Natural killer cell (primary cell): ENCODE measurements around the gene AFAP1. TPM values are rescaled to one million over a fixed set of nuclear protein-coding genes. Genes with fewer than 3 reads are reported as not detected.

ENCODE experiments used
- ATAC-seq, 3 donors: fragments of 150-1000 bp in 2 of 3; fragments of 200-7000 bp in 1 of 3; cut with Tn5 transposase; 1 replicate in 1 of 3; 2 replicates in 2 of 3; pipeline ENCODE4 v1.10.0; 2021; ENCODE audit warnings: mild to moderate bottlenecking in 2 of 3, moderate library complexity in 2 of 3
- DNase-seq, 2 donors: peaks; one replicate each; pipeline versions ENCODE4 v3.0.0 to v3.0.0-alpha.2; 2013 to 2021; ENCODE audit warnings: mixed read lengths in 1 of 2
- H3K27ac ChIP-seq: one replicate; pipeline ENCODE4 v1.5.1; 2013; ENCODE audit warnings: mild to moderate bottlenecking, low read length
- H3K27me3 ChIP-seq: one replicate; pipeline ENCODE4 v1.6.1; 2013; ENCODE audit warnings: low read length; ENCODE audit not compliant: control insufficient read depth, insufficient read depth
- H3K36me3 ChIP-seq: one replicate; pipeline ENCODE4 v1.6.1; 2013; ENCODE audit warnings: low read length; ENCODE audit not compliant: control insufficient read depth, insufficient read depth
- H3K4me1 ChIP-seq: one replicate; pipeline ENCODE4 v1.6.1; 2013; ENCODE audit warnings: low read length; ENCODE audit not compliant: control insufficient read depth, insufficient read depth
- H3K4me3 ChIP-seq: one replicate; pipeline ENCODE4 v1.5.1; 2013; ENCODE audit warnings: low read length
- H3K9me3 ChIP-seq: one replicate; pipeline ENCODE4 v1.6.1; 2013; ENCODE audit warnings: low read length; ENCODE audit not compliant: control insufficient read depth, insufficient read depth
- H3K27ac Mint-ChIP-seq, 2 donors: one replicate each; pipeline ENCODE4 v1.8.0; 2022; ENCODE audit warnings: mild to moderate bottlenecking in 2 of 2, mixed read lengths in 2 of 2, moderate library complexity in 1 of 2
- H3K27me3 Mint-ChIP-seq, 2 donors: one replicate each; pipeline ENCODE4 v1.8.0; 2022; ENCODE audit warnings: low read depth in 2 of 2, mixed read lengths in 2 of 2
- H3K36me3 Mint-ChIP-seq: one replicate; pipeline ENCODE4 v1.8.0; 2022; ENCODE audit warnings: mixed read lengths
- H3K4me1 Mint-ChIP-seq, 2 donors: one replicate each; pipeline ENCODE4 v1.8.0; 2022; ENCODE audit warnings: mixed read lengths in 2 of 2
- H3K4me3 Mint-ChIP-seq: one replicate; pipeline ENCODE4 v1.8.0; 2022; ENCODE audit warnings: mild to moderate bottlenecking, moderate library complexity, mixed read lengths
- H3K9me3 Mint-ChIP-seq, 2 donors: one replicate each; pipeline ENCODE4 v1.8.0; 2022; ENCODE audit warnings: mixed read lengths in 2 of 2
- WGBS: methylation state at CpG from one replicate; pipeline ENCODE4 v1.1.7; 2013; ENCODE audit warnings: missing lambda C conversion rate; ENCODE audit not compliant: insufficient coverage; 5-methylcytosine and 5-hydroxymethylcytosine counted together
- intact Hi-C: fragments of 100-400 bp; cut with micrococcal nuclease; formaldehyde crosslinking; loops from one replicate; pipeline ENCODE4 v1.14.2; 2022
- total RNA-seq, 4 donors: library from RNA; stranded (reverse); fragments of 120-200 nt in 1 of 4; gene quantifications; one replicate each; pipeline versions ENCODE4 v1.2.3 to v1.2.4, GENCODE V29; 2013 to 2022
- TF ChIP-seq, protein P1 (sequence below): fragments of 200-600 bp; IDR thresholded peaks from one replicate; pipeline ENCODE4 v1.8.0; 2022; ENCODE audit warnings: antibody characterized with exemption

AFAP1 gene
- total RNA-seq, 3 donors from 2014 or later (not counting 1 experiment from before 2014, with no cell fraction given) = 4.9 to 12.5 (median 9.5) TPM

DNA sequence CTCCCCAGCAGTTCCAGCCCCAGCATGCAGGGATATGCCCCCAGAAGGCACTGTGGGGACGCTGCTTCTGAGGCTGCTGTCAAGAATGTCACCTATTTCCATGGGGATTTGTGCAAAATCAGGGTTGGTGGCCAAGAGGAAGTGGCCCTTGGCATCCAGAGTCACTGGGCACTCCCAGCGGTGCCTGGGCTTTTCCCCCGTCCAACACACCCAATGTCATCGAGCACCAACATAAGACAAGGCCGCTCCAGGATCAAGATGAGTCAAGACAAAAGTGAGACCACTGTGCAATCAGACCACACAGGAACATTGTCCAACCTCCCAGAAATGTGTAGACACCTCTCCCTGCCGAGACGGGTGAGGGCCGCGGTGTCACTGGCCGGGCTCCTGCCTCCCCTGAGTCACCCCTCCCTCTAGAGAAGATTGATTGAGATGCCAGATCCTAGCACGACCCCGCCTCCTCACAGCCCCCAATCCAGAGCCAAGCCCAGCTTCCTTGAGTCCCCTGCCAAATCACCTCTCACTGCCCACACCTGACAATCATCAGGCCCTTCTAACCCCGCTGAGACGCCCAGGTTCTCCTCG lies 194.3 kb downstream of the AFAP1 start:
- no peak for ATAC-seq
- peaks cover 0 to 9% of the 10 kb centered on the region in 2 donors for H3K27me3 Mint-ChIP-seq
- no peak overlapping the region for H3K27ac Mint-ChIP-seq
- H3K27ac ChIP-seq = no peak overlapping the region
- H3K4me3 ChIP-seq = no peak overlapping the region
- no peaks in the 10 kb centered on the region for H3K27me3 ChIP-seq
- H3K4me1 ChIP-seq = no peaks in the 10 kb centered on the region
- H3K36me3 Mint-ChIP-seq = no peaks in the 10 kb centered on the region
- no peaks in the 10 kb centered on the region for H3K9me3 ChIP-seq
- H3K4me1 Mint-ChIP-seq = no peaks in the 10 kb centered on the region
- no peaks in the 10 kb centered on the region for H3K36me3 ChIP-seq
- intact Hi-C loops = no loop called here
- no peak for DNase-seq
- TF ChIP-seq, protein P1, sequence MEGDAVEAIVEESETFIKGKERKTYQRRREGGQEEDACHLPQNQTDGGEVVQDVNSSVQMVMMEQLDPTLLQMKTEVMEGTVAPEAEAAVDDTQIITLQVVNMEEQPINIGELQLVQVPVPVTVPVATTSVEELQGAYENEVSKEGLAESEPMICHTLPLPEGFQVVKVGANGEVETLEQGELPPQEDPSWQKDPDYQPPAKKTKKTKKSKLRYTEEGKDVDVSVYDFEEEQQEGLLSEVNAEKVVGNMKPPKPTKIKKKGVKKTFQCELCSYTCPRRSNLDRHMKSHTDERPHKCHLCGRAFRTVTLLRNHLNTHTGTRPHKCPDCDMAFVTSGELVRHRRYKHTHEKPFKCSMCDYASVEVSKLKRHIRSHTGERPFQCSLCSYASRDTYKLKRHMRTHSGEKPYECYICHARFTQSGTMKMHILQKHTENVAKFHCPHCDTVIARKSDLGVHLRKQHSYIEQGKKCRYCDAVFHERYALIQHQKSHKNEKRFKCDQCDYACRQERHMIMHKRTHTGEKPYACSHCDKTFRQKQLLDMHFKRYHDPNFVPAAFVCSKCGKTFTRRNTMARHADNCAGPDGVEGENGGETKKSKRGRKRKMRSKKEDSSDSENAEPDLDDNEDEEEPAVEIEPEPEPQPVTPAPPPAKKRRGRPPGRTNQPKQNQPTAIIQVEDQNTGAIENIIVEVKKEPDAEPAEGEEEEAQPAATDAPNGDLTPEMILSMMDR = no peak
- no peaks in the 10 kb centered on the region for H3K9me3 Mint-ChIP-seq
- no peak overlapping the region for H3K4me3 Mint-ChIP-seq
- 82% methylated on average over 15 of the region's 15 CpGs for WGBS

DNA sequence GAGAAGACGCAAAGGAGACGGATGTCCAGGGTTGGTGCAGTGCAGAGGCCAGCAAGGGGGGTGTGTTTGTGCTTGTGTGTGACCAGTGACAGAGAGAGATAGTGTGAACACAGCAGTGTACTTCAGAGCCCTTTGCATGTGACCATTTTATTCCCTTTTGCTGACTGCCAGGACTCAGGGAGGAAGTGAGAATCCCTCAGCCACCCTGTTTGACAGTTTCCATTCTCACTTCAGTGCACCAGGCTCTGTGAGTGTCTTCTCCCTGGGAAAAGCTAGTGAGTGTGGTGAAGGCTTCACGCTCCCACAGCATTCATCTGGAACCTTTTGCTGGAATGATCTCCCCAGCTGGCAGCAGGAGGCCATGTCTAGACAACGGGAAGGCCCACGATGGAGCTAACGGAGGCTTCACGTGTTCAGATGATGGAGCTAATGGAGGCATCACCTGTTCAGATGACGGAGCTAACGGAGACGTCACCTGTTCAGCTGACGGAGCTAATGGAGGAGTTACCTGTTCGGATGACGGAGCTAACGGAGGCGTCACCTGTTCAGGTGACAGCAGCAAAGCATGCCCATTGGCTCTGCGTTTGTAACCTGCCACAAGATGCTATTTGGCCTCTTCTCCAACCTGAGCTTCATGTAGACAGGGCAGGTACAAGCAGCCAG lies 195.4 kb downstream of the AFAP1 start:
- Histone ChIP-seq H3K4me3 (no peak overlapping the region), H3K9me3 (no peaks in the 10 kb centered on the region), H3K27me3 (no peaks in the 10 kb centered on the region), H3K27ac (no peak overlapping the region), H3K36me3 (no peaks in the 10 kb centered on the region), H3K4me1 (no peaks in the 10 kb centered on the region)
- Mint-ChIP-seq H3K27me3 (peaks cover 0 to 9% of the 10 kb centered on the region in 2 donors), H3K4me3 (no peak overlapping the region), H3K27ac (no peak overlapping the region), H3K4me1 (no peaks in the 10 kb centered on the region), H3K9me3 (no peaks in the 10 kb centered on the region), H3K36me3 (no peaks in the 10 kb centered on the region)
- no peak for ATAC-seq
- intact Hi-C loops = no loop called here
- WGBS = 81% methylated on average over 16 of the region's 16 CpGs
- TF ChIP-seq, protein P1 = no peak
- no peak for DNase-seq

DNA sequence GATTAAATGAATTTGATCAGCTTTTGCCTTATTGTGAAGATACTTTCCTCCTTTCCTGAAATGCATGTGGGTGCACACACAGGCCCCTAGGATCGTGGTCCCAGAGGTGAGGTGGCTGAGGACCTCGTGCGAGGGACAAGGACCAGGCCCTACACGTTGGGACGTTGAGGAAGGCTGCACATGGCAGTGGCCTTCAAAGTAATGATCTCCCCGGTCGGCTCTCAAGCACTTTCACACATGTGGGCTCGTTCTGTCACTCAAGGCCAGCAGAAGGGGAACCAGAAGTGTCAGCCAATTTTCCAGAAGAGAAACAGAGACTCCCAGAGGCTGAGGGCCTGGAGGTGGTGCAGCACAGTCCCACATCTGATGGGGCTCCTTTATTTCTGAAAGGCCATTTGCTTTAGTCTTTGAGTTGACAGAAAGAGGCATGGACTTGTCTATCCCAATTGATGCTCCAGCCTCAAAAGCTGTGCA lies 196.8 kb downstream of the AFAP1 start:
- Histone ChIP-seq H3K27ac (no peak overlapping the region), H3K4me1 (no peaks in the 10 kb centered on the region), H3K4me3 (no peak overlapping the region), H3K36me3 (no peaks in the 10 kb centered on the region), H3K9me3 (no peaks in the 10 kb centered on the region), H3K27me3 (no peaks in the 10 kb centered on the region)
- no peaks in the 10 kb centered on the region for H3K36me3 Mint-ChIP-seq
- TF ChIP-seq, protein P1 = no peak
- no peaks in the 10 kb centered on the region for H3K4me1 Mint-ChIP-seq
- H3K27me3 Mint-ChIP-seq = peaks cover 0 to 5% of the 10 kb centered on the region in 2 donors
- intact Hi-C loops = no loop called here
- DNase-seq = no peak
- H3K4me3 Mint-ChIP-seq = no peak overlapping the region
- H3K9me3 Mint-ChIP-seq = no peaks in the 10 kb centered on the region
- H3K27ac Mint-ChIP-seq = no peak overlapping the region
- no peak for ATAC-seq
- WGBS = 64% methylated on average over 8 of the region's 8 CpGs
